GM23248 (cell line): ENCODE measurements around the gene CYB5D1. TPM values are rescaled to one million over a fixed set of nuclear protein-coding genes. Genes with fewer than 3 reads are reported as not detected.

Experiments
- DNase-seq: peaks from one replicate; pipeline ENCODE4 v3.0.0-alpha.2; 2015
- H2AFZ ChIP-seq: fragments of 200-600 bp; sonication (generic); 2 replicates; pipeline ENCODE4 v1.6.1; 2016; ENCODE audit warnings: antibody characterized with exemption
- H3F3A ChIP-seq: fragments of 200-600 bp; sonication (generic); 2 replicates; pipeline ENCODE4 v1.6.1; 2016; ENCODE audit warnings: mild to moderate bottlenecking, antibody characterized with exemption, mixed run types; ENCODE audit not compliant: insufficient read depth
- H3K27ac ChIP-seq: fragments of 200-600 bp; sonication (generic); 2 replicates; pipeline ENCODE4 v1.5.1; 2016; ENCODE audit warnings: mild to moderate bottlenecking
- H3K27me3 ChIP-seq: fragments of 200-600 bp; sonication (generic); replicated peaks from 2 replicates; pipeline ENCODE4 v1.6.1; 2016; ENCODE audit warnings: mild to moderate bottlenecking; ENCODE audit not compliant: insufficient read depth
- H3K36me3 ChIP-seq: fragments of 200-600 bp; sonication (generic); 2 replicates; pipeline ENCODE4 v1.6.1; 2016; ENCODE audit warnings: low read depth, mild to moderate bottlenecking
- H3K4me1 ChIP-seq: fragments of 200-600 bp; sonication (generic); 2 replicates; pipeline ENCODE4 v1.6.1; 2016; ENCODE audit warnings: mild to moderate bottlenecking; ENCODE audit not compliant: insufficient read depth
- H3K4me2 ChIP-seq: fragments of 200-600 bp; sonication (generic); one replicate; pipeline ENCODE4 v1.6.1; 2016; ENCODE audit warnings: mild to moderate bottlenecking; ENCODE audit not compliant: unreplicated experiment
- H3K4me3 ChIP-seq: fragments of 200-600 bp; sonication (generic); 2 replicates; pipeline ENCODE4 v1.5.1; 2016; ENCODE audit warnings: mild to moderate bottlenecking
- H3K79me2 ChIP-seq: fragments of 200-600 bp; sonication (generic); 2 replicates; pipeline ENCODE4 v1.6.1; 2016; ENCODE audit warnings: mild to moderate bottlenecking; ENCODE audit not compliant: insufficient read depth
- H3K9ac ChIP-seq: fragments of 200-600 bp; sonication (generic); 2 replicates; pipeline ENCODE4 v1.6.1; 2016; ENCODE audit warnings: mild to moderate bottlenecking
- H3K9me2 ChIP-seq: fragments of 200-600 bp; sonication (generic); 2 replicates; pipeline ENCODE4 v1.6.1; 2016; ENCODE audit warnings: mixed run types, mild to moderate bottlenecking, moderate library complexity; ENCODE audit not compliant: insufficient read depth
- H3K9me3 ChIP-seq: fragments of 200-600 bp; sonication (generic); one replicate; pipeline ENCODE4 v1.6.1; 2017; ENCODE audit warnings: low read depth
- H4K20me1 ChIP-seq: fragments of 200-600 bp; sonication (generic); 2 replicates; pipeline ENCODE4 v1.6.0; 2016; ENCODE audit not compliant: insufficient read depth
- EZH2 ChIP-seq: fragments of 200-600 bp; sonication (generic); IDR thresholded peaks from 2 replicates; pipeline ENCODE4 v1.6.1; 2018; ENCODE audit warnings: antibody characterized with exemption, mild to moderate bottlenecking; ENCODE audit not compliant: insufficient read depth, poor library complexity, severe bottlenecking
- EZH2phosphoT487 ChIP-seq: fragments of 200-600 bp; sonication (generic); IDR thresholded peaks from 2 replicates; pipeline ENCODE4 v1.6.1; 2018; ENCODE audit warnings: antibody characterized with exemption, moderate library complexity, mild to moderate bottlenecking, low read depth; ENCODE audit not compliant: insufficient read depth
- WGBS, 2 experiments: methylation state at CpG; one replicate each; pipeline ENCODE4 v1.1.6; 2015 to 2017; ENCODE audit warnings: low lambda C conversion rate in 2 of 2, low coverage in 1 of 2; ENCODE audit errors: missing lambda C conversion rate in 2 of 2; 5-methylcytosine and 5-hydroxymethylcytosine counted together
- in situ Hi-C: fragments of 300-500 bp; cut with MboI; formaldehyde crosslinking; loops from 2 replicates; pipeline ENCODE4 v1.15.0; 2020
- polyA plus RNA-seq: library from polyadenylated mRNA; unstranded; fragments of >200 nt; fragmentation: Nextera tagmentation; extraction: Ambion mirVana; gene quantifications from 2 replicates; pipeline ENCODE4 v1.2.1, GENCODE V29; 2016
- total RNA-seq: library from RNA; depleted of rRNA; stranded (reverse); fragments of >200 nt; shearing (Covaris generic); gene quantifications from 2 replicates; pipeline ENCODE4 v1.2.3, GENCODE V29; 2014

The CYB5D1 gene
- total and polyA plus RNA-seq, 2 experiments from 2014 or later: 9.9 to 11.0 TPM

GRCh38 chr17:7881276-7882054 is 23.7 kb downstream of the CYB5D1 start:
- Histone ChIP-seq H4K20me1 (no peaks in the 10 kb centered on the region), H3K9me2 (no peaks in the 10 kb centered on the region), H3K4me2 (no peak overlapping the region), H3K9me3 (no peaks in the 10 kb centered on the region), H3K27ac (no peak overlapping the region), H3K36me3 (0 out of 2 replicates have a peak, but pooled peaks cover 8% of the 10 kb centered on the region), H3K27me3 (no peaks in the 10 kb centered on the region), H2AFZ (no peak overlapping the region), H3F3A (peaks cover 12% of the 10 kb centered on the region), H3K4me1 (peaks cover 7% of the 10 kb centered on the region; the same call in 1 of the 2 replicates), H3K79me2 (no peaks in the 10 kb centered on the region), H3K9ac (no peak overlapping the region), H3K4me3 (no peak overlapping the region)
- DNase-seq: no peak
- WGBS, 2 experiments: 63 to 65% methylated on average over 7 of the region's 7 CpGs
- TF ChIP-seq EZH2: no peak
- TF ChIP-seq EZH2phosphoT487: no peak
- in situ Hi-C loops: no loop called here

GRCh38 chr17:7882068-7882467 is 24.3 kb downstream of the CYB5D1 start:
- TF ChIP-seq EZH2phosphoT487: no peak
- TF ChIP-seq EZH2: no peak
- H3F3A ChIP-seq: peaks cover 18% of the 10 kb centered on the region
- H2AFZ ChIP-seq: no peak overlapping the region
- no peaks in the 10 kb centered on the region for H3K9me2 ChIP-seq
- in situ Hi-C loops: no loop called here
- H4K20me1 ChIP-seq: no peaks in the 10 kb centered on the region
- no peak overlapping the region for H3K9ac ChIP-seq
- no peaks in the 10 kb centered on the region for H3K9me3 ChIP-seq
- no peak overlapping the region for H3K4me3 ChIP-seq
- no peak overlapping the region for H3K27ac ChIP-seq
- no peak for DNase-seq
- peaks cover 13% of the 10 kb centered on the region; the same call in 1 of the 2 replicates for H3K4me1 ChIP-seq
- WGBS, 2 experiments: 96 to 97% methylated on average over 7 of the region's 7 CpGs
- 0 out of 2 replicates have a peak, but pooled peaks cover 8% of the 10 kb centered on the region for H3K36me3 ChIP-seq
- H3K79me2 ChIP-seq: no peaks in the 10 kb centered on the region
- no peaks in the 10 kb centered on the region for H3K27me3 ChIP-seq
- H3K4me2 ChIP-seq: no peak overlapping the region

- H2AFZ ChIP-seq: no peak overlapping the region
- 0 out of 2 replicates have a peak, but pooled peaks cover 3% of the 10 kb centered on the region for H3K36me3 ChIP-seq
- no peak overlapping the region for H3K27ac ChIP-seq
- peaks cover 20% of the 10 kb centered on the region for H3F3A ChIP-seq
- H3K4me3 ChIP-seq: no peak overlapping the region
- peaks cover 16% of the 10 kb centered on the region for H3K4me1 ChIP-seq
- no peaks in the 10 kb centered on the region for H3K9me2 ChIP-seq
- H3K4me2 ChIP-seq: no peak overlapping the region
- no peaks in the 10 kb centered on the region for H3K9me3 ChIP-seq
- H3K27me3 ChIP-seq: no peaks in the 10 kb centered on the region
- in situ Hi-C loops: no loop called here
- H3K9ac ChIP-seq: no peak overlapping the region
- WGBS, 2 experiments: 98% methylated on average over 3 of the region's 3 CpGs
- no peak for DNase-seq
- H4K20me1 ChIP-seq: no peaks in the 10 kb centered on the region
- no peaks in the 10 kb centered on the region for H3K79me2 ChIP-seq
- TF ChIP-seq EZH2phosphoT487: no peak
- TF ChIP-seq EZH2: no peak
These were observed 24.8 kb downstream of the CYB5D1 start for GRCh38 chr17:7882629-7883028.

- in situ Hi-C loops: no loop called here
- Histone ChIP-seq H3K27ac (peak overlapping the region; percentile 42), H3K79me2 (peaks cover 10% of the 10 kb centered on the region), H3K9ac (peak overlapping the region; percentile 77), H3K9me2 (no peaks in the 10 kb centered on the region), H3K27me3 (no peaks in the 10 kb centered on the region), H3K9me3 (no peaks in the 10 kb centered on the region), H3F3A (peaks cover 31% of the 10 kb centered on the region), H4K20me1 (no peaks in the 10 kb centered on the region), H3K4me1 (peaks cover 28% of the 10 kb centered on the region), H3K36me3 (0 out of 2 replicates have a peak, but pooled peaks cover 3% of the 10 kb centered on the region), H3K4me2 (peak overlapping the region; percentile 85), H3K4me3 (peak overlapping the region; percentile 73), H2AFZ (peak overlapping the region; percentile 83)
- WGBS, 2 experiments: 0% methylated on average over 3 of the region's 3 CpGs
- DNase-seq: peak; percentile 54
- no peak for TF ChIP-seq EZH2
- no peak for TF ChIP-seq EZH2phosphoT487
These were observed 26.1 kb downstream of the CYB5D1 start for GRCh38 chr17:7883781-7884386.
